ENCODE data around the gene TLR8. TPM values are rescaled to one million over a fixed set of nuclear protein-coding genes. Genes with fewer than 3 reads are reported as not detected.

The TLR8 gene
- total RNA-seq, 4 donors from 2014 or later: 0.37 to 1.3 (median 0.82) TPM; not detected in 1

- Histone ChIP-seq H3K4me1 (peaks cover 6 to 17% (median 10%) of the 10 kb centered on the region in 4 donors), H3K9me3 (no peaks in the 10 kb centered on the region), H3K36me3 (no peaks in the 10 kb centered on the region), H3K4me3 (no peak overlapping the region), H3K27ac (peak overlapping the region; percentile 54 to 83 (median 79)), H3K27me3 (no peaks in the 10 kb centered on the region)
- in situ Hi-C loops (cut with MboI; ENCODE audit: low pct_ligation_motif_present in 1 of 4, low pct_unique_long_range_greater_than_20kb in 1 of 4, low sequenced_read_pairs in 3 of 4) (loop anchor here (10.0 to 25.0 kb wide), 3 partner anchors 530 to 707 kb away; partner anchors contain the start of gene TCEANC (in 2 of the 4)), intact Hi-C loops (cut with DNase I; ENCODE audit: low total_unique reads) (no loop called here)
- no peak for DNase-seq
- 76% methylated on average over 4 of the region's 4 CpGs; no CpG with 5 or more reads in 1 of the 2 donors for WGBS, 2 donors (ENCODE audit: low coverage in 1 of 2)
- TF ChIP-seq EP300 (IDR thresholded peaks at IDR 0.05; ENCODE audit: low read depth) (no peak), POLR2A (IDR thresholded peaks at IDR 0.05) (no peak), POLR2AphosphoS5 (IDR thresholded peaks at IDR 0.05) (no peak)
- TF ChIP-seq, protein P1, sequence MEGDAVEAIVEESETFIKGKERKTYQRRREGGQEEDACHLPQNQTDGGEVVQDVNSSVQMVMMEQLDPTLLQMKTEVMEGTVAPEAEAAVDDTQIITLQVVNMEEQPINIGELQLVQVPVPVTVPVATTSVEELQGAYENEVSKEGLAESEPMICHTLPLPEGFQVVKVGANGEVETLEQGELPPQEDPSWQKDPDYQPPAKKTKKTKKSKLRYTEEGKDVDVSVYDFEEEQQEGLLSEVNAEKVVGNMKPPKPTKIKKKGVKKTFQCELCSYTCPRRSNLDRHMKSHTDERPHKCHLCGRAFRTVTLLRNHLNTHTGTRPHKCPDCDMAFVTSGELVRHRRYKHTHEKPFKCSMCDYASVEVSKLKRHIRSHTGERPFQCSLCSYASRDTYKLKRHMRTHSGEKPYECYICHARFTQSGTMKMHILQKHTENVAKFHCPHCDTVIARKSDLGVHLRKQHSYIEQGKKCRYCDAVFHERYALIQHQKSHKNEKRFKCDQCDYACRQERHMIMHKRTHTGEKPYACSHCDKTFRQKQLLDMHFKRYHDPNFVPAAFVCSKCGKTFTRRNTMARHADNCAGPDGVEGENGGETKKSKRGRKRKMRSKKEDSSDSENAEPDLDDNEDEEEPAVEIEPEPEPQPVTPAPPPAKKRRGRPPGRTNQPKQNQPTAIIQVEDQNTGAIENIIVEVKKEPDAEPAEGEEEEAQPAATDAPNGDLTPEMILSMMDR (IDR thresholded peaks at IDR 0.05): no peak
Observed at GRCh38 chrX:12954981-12955380, 48.6 kb downstream of the TLR8 start.

DNA sequence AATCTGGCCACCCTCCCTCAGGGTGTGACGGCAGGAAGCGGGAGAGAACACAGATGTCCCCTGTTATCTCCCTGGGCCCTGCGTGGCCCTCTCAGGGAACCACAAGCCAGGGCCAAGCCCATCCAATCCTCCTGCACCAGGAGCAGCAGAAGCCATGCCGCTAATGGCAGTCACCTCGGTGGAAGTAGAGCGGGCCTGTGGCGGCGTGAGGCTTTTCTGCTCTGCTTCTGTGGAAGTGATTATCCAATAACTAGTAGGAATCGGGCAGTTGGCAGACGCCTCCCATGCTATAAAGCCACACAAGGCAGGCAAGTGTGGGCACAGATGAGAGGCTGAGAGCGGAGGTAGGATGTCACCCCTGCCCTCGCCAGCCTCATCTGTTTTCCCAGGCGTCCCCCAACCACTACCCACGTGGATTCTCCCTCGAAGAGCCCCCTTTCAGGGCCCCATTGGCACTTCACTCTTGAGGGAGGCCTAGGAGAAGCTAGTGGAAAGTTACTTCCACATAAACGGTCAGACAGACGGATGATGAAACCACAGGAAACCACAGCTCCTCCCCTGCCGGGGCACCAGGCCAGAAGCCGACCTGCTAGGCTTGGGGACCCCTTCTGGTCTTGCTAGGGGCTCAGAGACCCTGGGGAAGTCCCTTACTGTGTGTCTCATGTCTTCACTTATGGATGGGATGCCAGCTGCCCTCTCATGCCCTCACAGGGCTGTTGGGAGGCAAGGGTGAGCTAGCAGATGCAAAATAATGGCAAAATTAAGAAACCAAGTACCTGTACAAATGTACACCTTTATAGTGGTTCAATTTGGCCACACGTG is 49.7 kb downstream of the TLR8 start:
- intact Hi-C loops (cut with DNase I; ENCODE audit: low total_unique reads) (no loop called here), in situ Hi-C loops (cut with MboI; ENCODE audit: low pct_ligation_motif_present in 1 of 4, low pct_unique_long_range_greater_than_20kb in 1 of 4, low sequenced_read_pairs in 3 of 4) (loop anchor here (10.0 to 25.0 kb wide), 3 partner anchors 529 to 706 kb away; partner anchors contain the start of gene TCEANC (in 2 of the 4))
- peak; percentile 69 for DNase-seq
- H3K9me3 ChIP-seq: no peaks in the 10 kb centered on the region
- H3K4me3 ChIP-seq: no peak overlapping the region
- no peaks in the 10 kb centered on the region for H3K36me3 ChIP-seq
- H3K27me3 ChIP-seq: no peaks in the 10 kb centered on the region
- TF ChIP-seq, protein P1 (IDR thresholded peaks at IDR 0.05): no peak
- TF ChIP-seq EP300 (IDR thresholded peaks at IDR 0.05; ENCODE audit: low read depth): no peak
- TF ChIP-seq POLR2A (IDR thresholded peaks at IDR 0.05): no peak
- no peak for TF ChIP-seq POLR2AphosphoS5 (IDR thresholded peaks at IDR 0.05)
- peak overlapping the region; percentile 60 to 83 (median 79) for H3K27ac ChIP-seq
- WGBS, 2 donors (ENCODE audit: low coverage in 1 of 2): 47% methylated on average over 20 of the region's 20 CpGs; no CpG with 5 or more reads in 1 of the 2 donors
- H3K4me1 ChIP-seq: peaks cover 0 to 11% (median 8%) of the 10 kb centered on the region in 4 donors

DNA sequence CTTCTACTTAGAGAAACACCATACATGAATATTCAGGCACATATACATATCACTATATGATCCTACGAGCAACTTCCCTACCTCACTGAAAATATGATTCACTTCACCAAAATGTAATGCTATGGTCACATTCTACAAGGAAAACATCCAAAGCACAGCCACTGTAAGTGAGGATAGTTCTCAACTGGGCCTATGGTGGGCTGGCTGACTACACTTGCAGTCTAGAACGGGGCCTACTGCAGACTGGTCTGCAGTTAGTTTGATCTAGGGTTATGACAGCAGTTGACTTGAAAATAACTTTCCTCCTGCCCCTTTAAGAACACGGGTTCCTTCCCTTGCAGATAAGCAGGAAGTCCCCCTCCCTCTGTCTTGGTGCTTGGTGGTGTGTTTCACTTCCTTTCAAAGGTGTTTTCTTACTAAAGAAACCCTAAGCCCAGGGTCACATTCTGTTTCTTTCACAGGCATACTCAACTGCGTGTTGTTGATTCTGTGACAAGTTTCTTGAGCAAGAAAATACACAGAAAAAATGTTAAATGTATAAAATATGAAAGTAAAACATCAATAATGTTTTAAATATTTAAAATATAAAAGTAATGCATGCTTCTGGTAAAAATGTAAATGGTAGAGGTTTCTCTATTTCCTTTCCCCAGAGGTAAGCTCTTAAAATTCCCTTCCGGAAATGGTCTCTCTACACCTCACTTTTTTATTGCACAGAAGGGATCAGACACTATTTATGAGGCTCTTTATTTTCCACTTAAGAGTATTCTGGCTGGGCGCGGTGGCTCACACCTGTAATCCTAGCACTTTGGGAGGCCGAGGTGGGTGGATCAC is 50.5 kb downstream of the TLR8 start:
- intact Hi-C loops (cut with DNase I; ENCODE audit: low total_unique reads) (no loop called here), in situ Hi-C loops (cut with MboI; ENCODE audit: low pct_ligation_motif_present in 1 of 4, low pct_unique_long_range_greater_than_20kb in 1 of 4, low sequenced_read_pairs in 3 of 4) (loop anchor here (10.0 to 25.0 kb wide), 3 partner anchors 528 to 705 kb away; partner anchors contain the start of gene TCEANC (in 2 of the 4))
- DNase-seq: no peak
- TF ChIP-seq POLR2AphosphoS5 (IDR thresholded peaks at IDR 0.05) (peak in 1 of 3 donors; percentile 60), POLR2A (IDR thresholded peaks at IDR 0.05) (peak; percentile 44), EP300 (IDR thresholded peaks at IDR 0.05; ENCODE audit: low read depth) (no peak)
- TF ChIP-seq, protein P1 (IDR thresholded peaks at IDR 0.05): no peak
- no peaks in the 10 kb centered on the region for H3K9me3 ChIP-seq
- no peaks in the 10 kb centered on the region for H3K36me3 ChIP-seq
- H3K4me1 ChIP-seq: peaks cover 0 to 11% (median 8%) of the 10 kb centered on the region in 4 donors
- no peak overlapping the region for H3K4me3 ChIP-seq
- H3K27ac ChIP-seq: peak overlapping the region; percentile 60 to 83 (median 79)
- WGBS, 2 donors (ENCODE audit: low coverage in 1 of 2): 8 to 56% methylated on average over 2 to 8 of the region's 8 CpGs
- H3K27me3 ChIP-seq: no peaks in the 10 kb centered on the region
